ENCODE results near the gene ATP8A2. TPM values are rescaled to one million over a fixed set of nuclear protein-coding genes. Genes with fewer than 3 reads are reported as not detected.
A peak's percentile ranks its signal among the peaks of the same experiment; 100 is the strongest.

Gene ATP8A2
- total RNA-seq, 1 experiment from 2014 or later: 0.26 TPM

- Mint-ChIP-seq H3K9me3 (ENCODE audit: unreplicated experiment) (no peaks in the 10 kb centered on the region), H3K27ac (ENCODE audit: low read depth, unreplicated experiment) (no peak overlapping the region), H3K27me3 (ENCODE audit: insufficient read depth, unreplicated experiment) (peaks cover 80% of the 10 kb centered on the region), H3K4me1 (ENCODE audit: insufficient read depth, unreplicated experiment) (no peaks in the 10 kb centered on the region), H3K36me3 (ENCODE audit: insufficient read depth, unreplicated experiment) (no peaks in the 10 kb centered on the region), H3K4me3 (ENCODE audit: unreplicated experiment) (no peak overlapping the region)
- no peak for DNase-seq (ENCODE audit: unreplicated experiment)
- ChIA-PET CTCF (interaction anchor here (0.8 kb wide), 1 partner anchor 335 kb away, joined by 3 read pairs; no protein-coding TSS in a partner anchor), POLR2A (no interaction called here)
- intact Hi-C loops (cut with micrococcal nuclease): no loop called here
- BruUV-seq (replicated peaks): no TSS peak
- TF ChIP-seq CTCF (IDR thresholded peaks at IDR 0.05; ENCODE audit: unreplicated experiment): no peak
Observed at GRCh38 chr13:25447396-25447795, 75.6 kb downstream of the ATP8A2 start.

GRCh38 chr13:25453850-25454365 is 82.1 kb downstream of the ATP8A2 start:
- intact Hi-C loops (cut with micrococcal nuclease): no loop called here
- Mint-ChIP-seq H3K27me3 (ENCODE audit: insufficient read depth, unreplicated experiment) (peaks cover 29% of the 10 kb centered on the region), H3K27ac (ENCODE audit: low read depth, unreplicated experiment) (no peak overlapping the region), H3K36me3 (ENCODE audit: insufficient read depth, unreplicated experiment) (no peaks in the 10 kb centered on the region), H3K9me3 (ENCODE audit: unreplicated experiment) (no peaks in the 10 kb centered on the region), H3K4me3 (ENCODE audit: unreplicated experiment) (no peak overlapping the region), H3K4me1 (ENCODE audit: insufficient read depth, unreplicated experiment) (peaks cover 15% of the 10 kb centered on the region)
- BruUV-seq (replicated peaks): no TSS peak
- ChIA-PET POLR2A (interaction anchor here (0.7 kb wide), 1 partner anchor 692 kb away, joined by 3 read pairs; no protein-coding TSS in a partner anchor), CTCF (no interaction called here)
- no peak for DNase-seq (ENCODE audit: unreplicated experiment)
- TF ChIP-seq CTCF (IDR thresholded peaks at IDR 0.05; ENCODE audit: unreplicated experiment): no peak

GRCh38 chr13:25455146-25455545 is 83.4 kb downstream of the ATP8A2 start:
- Mint-ChIP-seq H3K36me3 (ENCODE audit: insufficient read depth, unreplicated experiment) (no peaks in the 10 kb centered on the region), H3K27me3 (ENCODE audit: insufficient read depth, unreplicated experiment) (peaks cover 16% of the 10 kb centered on the region), H3K9me3 (ENCODE audit: unreplicated experiment) (no peaks in the 10 kb centered on the region), H3K27ac (ENCODE audit: low read depth, unreplicated experiment) (peak overlapping the region; percentile 53), H3K4me1 (ENCODE audit: insufficient read depth, unreplicated experiment) (peaks cover 15% of the 10 kb centered on the region), H3K4me3 (ENCODE audit: unreplicated experiment) (no peak overlapping the region)
- no TSS peak for BruUV-seq (replicated peaks)
- ChIA-PET CTCF (interaction anchor here (0.6 kb wide), 2 partner anchors 46 to 341 kb away, joined by 3 to 4 read pairs; no protein-coding TSS in a partner anchor), POLR2A (interaction anchor here (1.0 kb wide), 2 partner anchors 11 to 79 kb away, joined by 3 to 5 read pairs; no protein-coding TSS in a partner anchor)
- peak; percentile 87 for DNase-seq (ENCODE audit: unreplicated experiment)
- TF ChIP-seq CTCF (IDR thresholded peaks at IDR 0.05; ENCODE audit: unreplicated experiment): no peak
- intact Hi-C loops (cut with micrococcal nuclease): no loop called here

- ChIA-PET POLR2A (no interaction called here), CTCF (no interaction called here)
- no peak for TF ChIP-seq CTCF (IDR thresholded peaks at IDR 0.05; ENCODE audit: unreplicated experiment)
- H3K27me3 Mint-ChIP-seq (ENCODE audit: insufficient read depth, unreplicated experiment): no peaks in the 10 kb centered on the region
- no TSS peak for BruUV-seq (replicated peaks)
- H3K27ac Mint-ChIP-seq (ENCODE audit: low read depth, unreplicated experiment): no peak overlapping the region
- H3K4me1 Mint-ChIP-seq (ENCODE audit: insufficient read depth, unreplicated experiment): peaks cover 15% of the 10 kb centered on the region
- no peaks in the 10 kb centered on the region for H3K9me3 Mint-ChIP-seq (ENCODE audit: unreplicated experiment)
- intact Hi-C loops (cut with micrococcal nuclease): no loop called here
- peaks cover 6% of the 10 kb centered on the region for H3K36me3 Mint-ChIP-seq (ENCODE audit: insufficient read depth, unreplicated experiment)
- no peak overlapping the region for H3K4me3 Mint-ChIP-seq (ENCODE audit: unreplicated experiment)
- DNase-seq (ENCODE audit: unreplicated experiment): no peak
Observed at GRCh38 chr13:25457566-25457965, 85.8 kb downstream of the ATP8A2 start.

All from MCF 10A (cell line).